GM23338 (cell line): ENCODE measurements around the gene CD40LG. TPM values are rescaled to one million over a fixed set of nuclear protein-coding genes. Genes with fewer than 3 reads are reported as not detected.

Experiments used
- CREB1 ChIP-seq: fragments of 250-450 bp; sonication (Bioruptor Pico); IDR thresholded peaks from 2 replicates; pipeline ENCODE4 v1.5.0; 2020; ENCODE audit warnings: low read depth, mild to moderate bottlenecking, moderate library complexity
- EZH2 ChIP-seq: fragments of 200-600 bp; sonication (generic); IDR thresholded peaks from one replicate; pipeline ENCODE4 v1.8.0; 2017; ENCODE audit warnings: antibody characterized with exemption, mild to moderate bottlenecking, low read depth; ENCODE audit not compliant: unreplicated experiment
- EZH2phosphoT487 ChIP-seq: fragments of 200-600 bp; sonication (generic); IDR thresholded peaks from one replicate; pipeline ENCODE4 v1.8.1; 2018; ENCODE audit warnings: antibody characterized with exemption; ENCODE audit not compliant: unreplicated experiment
- JUNB ChIP-seq: IDR thresholded peaks from one replicate; pipeline ENCODE4 v1.6.1; 2016; ENCODE audit warnings: antibody characterized with exemption; ENCODE audit not compliant: unreplicated experiment
- NANOG ChIP-seq: IDR thresholded peaks from 2 replicates; pipeline ENCODE4 v1.6.1; 2016; ENCODE audit warnings: antibody characterized with exemption, borderline replicate concordance
- POLR2AphosphoS5 ChIP-seq: IDR thresholded peaks from 2 replicates; pipeline ENCODE4 v1.6.1; 2016; ENCODE audit warnings: antibody characterized with exemption, low read depth
- ZNF462 ChIP-seq: fragments of 250-450 bp; sonication (Bioruptor Pico); IDR thresholded peaks from 2 replicates; pipeline ENCODE4 v1.5.0; 2020; ENCODE audit warnings: mild to moderate bottlenecking, moderate library complexity
- polyA plus RNA-seq: library from polyadenylated mRNA; unstranded; fragments of >200 nt; fragmentation: Nextera tagmentation; extraction: Ambion mirVana; gene quantifications from 2 replicates; pipeline ENCODE4 v1.2.1, GENCODE V29; 2016
- total RNA-seq: library from RNA; depleted of rRNA; stranded (reverse); fragments of >200 nt; shearing (Covaris generic); gene quantifications from 2 replicates; pipeline ENCODE4 v1.2.3, GENCODE V29; 2014
- TF ChIP-seq, protein P1 (sequence below): IDR thresholded peaks from one replicate; pipeline ENCODE4 v1.6.1; 2018; ENCODE audit warnings: antibody characterized with exemption; ENCODE audit not compliant: unreplicated experiment

The CD40LG gene
- total and polyA plus RNA-seq, 2 experiments from 2014 or later, result not detected

DNA sequence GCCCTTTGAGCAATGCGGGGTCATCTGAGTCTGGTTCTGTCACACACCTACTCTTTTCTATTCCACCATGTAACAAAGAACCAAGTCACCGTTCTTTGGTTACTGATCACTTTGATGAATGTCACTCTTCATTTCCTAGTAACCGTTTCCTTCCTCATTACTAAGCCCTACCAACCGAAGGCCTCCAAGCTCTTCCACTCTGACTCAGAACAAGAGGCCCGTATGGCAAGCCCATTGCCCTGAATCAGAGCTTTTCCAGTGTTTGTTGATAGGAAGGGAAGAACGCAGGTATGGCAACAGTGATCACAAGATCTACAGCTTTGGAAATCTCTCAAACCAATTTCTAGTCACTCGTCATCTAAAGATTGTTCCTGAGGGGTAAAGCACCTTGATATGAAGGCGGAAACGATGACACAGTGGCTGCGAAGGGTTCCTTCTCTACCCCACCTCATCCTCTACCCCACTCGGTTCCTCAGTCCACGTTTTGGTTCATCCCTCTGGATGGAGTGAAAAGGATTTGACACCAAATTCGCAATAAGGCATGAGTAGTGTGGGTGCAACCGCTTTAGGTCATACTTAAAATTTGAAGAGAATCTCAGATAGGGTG lies 28.0 kb upstream of the CD40LG start (continued):
- TF ChIP-seq ZNF462, result no peak
- no peak for TF ChIP-seq JUNB
- no peak for TF ChIP-seq CREB1 (CRISPR knock-in tag)
- TF ChIP-seq EZH2phosphoT487, result no peak
- no peak for TF ChIP-seq NANOG
- TF ChIP-seq EZH2, result no peak
- TF ChIP-seq POLR2AphosphoS5, result no peak
- TF ChIP-seq, protein P1, sequence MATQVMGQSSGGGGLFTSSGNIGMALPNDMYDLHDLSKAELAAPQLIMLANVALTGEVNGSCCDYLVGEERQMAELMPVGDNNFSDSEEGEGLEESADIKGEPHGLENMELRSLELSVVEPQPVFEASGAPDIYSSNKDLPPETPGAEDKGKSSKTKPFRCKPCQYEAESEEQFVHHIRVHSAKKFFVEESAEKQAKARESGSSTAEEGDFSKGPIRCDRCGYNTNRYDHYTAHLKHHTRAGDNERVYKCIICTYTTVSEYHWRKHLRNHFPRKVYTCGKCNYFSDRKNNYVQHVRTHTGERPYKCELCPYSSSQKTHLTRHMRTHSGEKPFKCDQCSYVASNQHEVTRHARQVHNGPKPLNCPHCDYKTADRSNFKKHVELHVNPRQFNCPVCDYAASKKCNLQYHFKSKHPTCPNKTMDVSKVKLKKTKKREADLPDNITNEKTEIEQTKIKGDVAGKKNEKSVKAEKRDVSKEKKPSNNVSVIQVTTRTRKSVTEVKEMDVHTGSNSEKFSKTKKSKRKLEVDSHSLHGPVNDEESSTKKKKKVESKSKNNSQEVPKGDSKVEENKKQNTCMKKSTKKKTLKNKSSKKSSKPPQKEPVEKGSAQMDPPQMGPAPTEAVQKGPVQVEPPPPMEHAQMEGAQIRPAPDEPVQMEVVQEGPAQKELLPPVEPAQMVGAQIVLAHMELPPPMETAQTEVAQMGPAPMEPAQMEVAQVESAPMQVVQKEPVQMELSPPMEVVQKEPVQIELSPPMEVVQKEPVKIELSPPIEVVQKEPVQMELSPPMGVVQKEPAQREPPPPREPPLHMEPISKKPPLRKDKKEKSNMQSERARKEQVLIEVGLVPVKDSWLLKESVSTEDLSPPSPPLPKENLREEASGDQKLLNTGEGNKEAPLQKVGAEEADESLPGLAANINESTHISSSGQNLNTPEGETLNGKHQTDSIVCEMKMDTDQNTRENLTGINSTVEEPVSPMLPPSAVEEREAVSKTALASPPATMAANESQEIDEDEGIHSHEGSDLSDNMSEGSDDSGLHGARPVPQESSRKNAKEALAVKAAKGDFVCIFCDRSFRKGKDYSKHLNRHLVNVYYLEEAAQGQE, result no peak
